Endothelial cell of umbilical vein (primary cell): ENCODE results near the gene DPH6. TPM values are rescaled to one million over a fixed set of nuclear protein-coding genes. Genes with fewer than 3 reads are reported as not detected.

Experiments
- BruUV-seq: library from RNA; stranded (reverse); fragments of 400-500 nt; replicated peaks from 2 replicates; lab custom pipeline; 2021; lab: Mats Ljungman, UMichigan
- CTCF ChIA-PET: fragments of 300-600, 350-600 bp; sonication (Branson Sonifier 250); formaldehyde crosslinking; loops from one replicate; lab custom pipeline; 2021; ENCODE audit warnings: antibody characterized with exemption, inconsistent platforms; lab: Charles Lee
- POLR2A ChIA-PET: fragments of 300-600, 350-600 bp; sonication (Branson Sonifier 250); formaldehyde crosslinking; loops from one replicate; lab custom pipeline; 2021; ENCODE audit warnings: antibody characterized with exemption, inconsistent platforms; lab: Charles Lee
- DNase-seq: peaks from one replicate; pipeline ENCODE4 v3.0.0-alpha.2; 2011; ENCODE audit warnings: low read depth, low spot score
- FAIRE-seq: peaks from 2 replicates; lab custom pipeline; 2011; peaks lifted over from hg19 to GRCh38; lab: Jason Lieb, UNC
- H2AFZ ChIP-seq: 2 replicates; pipeline ENCODE4 v1.6.0; 2012; ENCODE audit warnings: low read depth, low read length, control low read depth, inconsistent platforms
- H3K27ac ChIP-seq: 2 replicates; pipeline ENCODE4 v1.5.1; 2011; ENCODE audit warnings: low read depth, mild to moderate bottlenecking, control low read depth, low read length, moderate library complexity; ENCODE audit not compliant: insufficient read depth
- H3K27me3 ChIP-seq, 2 experiments: 2 replicates each; pipeline versions ENCODE4 v1.6.0 to v1.6.1; 2011; ENCODE audit warnings: low read length in 2 of 2, mixed read lengths in 1 of 2; ENCODE audit not compliant: control insufficient read depth in 2 of 2, insufficient read depth in 2 of 2
- H3K36me3 ChIP-seq, 2 experiments: 2 replicates in 1 of 2; 3 replicates in 1 of 2; pipeline ENCODE4 v1.5.1; 2011; ENCODE audit warnings: low read length in 2 of 2, mild to moderate bottlenecking in 1 of 2, moderate library complexity in 1 of 2; ENCODE audit not compliant: control insufficient read depth in 2 of 2, insufficient read depth in 2 of 2; ENCODE audit errors: extremely low read depth in 1 of 2
- H3K4me1 ChIP-seq: 3 replicates; pipeline ENCODE4 v1.5.1; 2011; ENCODE audit warnings: mild to moderate bottlenecking, low read length; ENCODE audit not compliant: control insufficient read depth, insufficient read depth; ENCODE audit errors: extremely low read depth
- H3K4me2 ChIP-seq: 2 replicates; pipeline ENCODE4 v1.6.1; 2011; ENCODE audit warnings: low read length, control low read depth, mixed read lengths; ENCODE audit not compliant: insufficient read depth
- H3K4me3 ChIP-seq, 3 experiments: fragments of 200-600 bp in 1 of 3; sonication (generic), shearing (Covaris generic) in 1 of 3; replicated peaks in 1 of 3; 2 replicates each; pipeline ENCODE4 v1.5.1; 2011 to 2016; ENCODE audit warnings: control low read depth in 3 of 3, low read length in 3 of 3, mild to moderate bottlenecking in 2 of 3, inconsistent platforms in 1 of 3, low read depth in 1 of 3, moderate library complexity in 1 of 3; ENCODE audit not compliant: insufficient read depth in 1 of 3
- H3K79me2 ChIP-seq: 2 replicates; pipeline ENCODE4 v1.6.0; 2012; ENCODE audit warnings: low read length, inconsistent platforms; ENCODE audit not compliant: control insufficient read depth, insufficient read depth
- H3K9ac ChIP-seq: replicated peaks from 2 replicates; pipeline ENCODE3; 2011; ENCODE audit warnings: low read length, control low read depth; ENCODE audit not compliant: insufficient read depth; ENCODE audit errors: extremely low read depth
- H3K9me1 ChIP-seq: replicated peaks from 3 replicates; pipeline ENCODE4 v1.6.0; 2011; ENCODE audit warnings: mild to moderate bottlenecking, low read length; ENCODE audit not compliant: control insufficient read depth, insufficient read depth; ENCODE audit errors: extremely low read depth
- H3K9me3 ChIP-seq: replicated peaks from 2 replicates; pipeline ENCODE4 v1.5.1; 2012; ENCODE audit warnings: low read length, inconsistent platforms; ENCODE audit not compliant: control insufficient read depth, insufficient read depth
- H4K20me1 ChIP-seq: replicated peaks from 2 replicates; pipeline ENCODE3; 2011; ENCODE audit warnings: mild to moderate bottlenecking, low read length; ENCODE audit not compliant: control insufficient read depth, insufficient read depth; ENCODE audit errors: extremely low read depth
- CTCF ChIP-seq, 2 donors: IDR thresholded peaks; 1 replicate in 1 of 2; 2 replicates in 1 of 2; pipeline ENCODE4 v1.5.1; 2011; ENCODE audit warnings: low read length in 2 of 2, mild to moderate bottlenecking in 2 of 2, moderate library complexity in 2 of 2, control low read depth in 1 of 2, inconsistent platforms in 1 of 2, low read depth in 1 of 2; ENCODE audit not compliant: insufficient read depth in 1 of 2; ENCODE audit errors: extremely low read depth in 1 of 2
- JUN ChIP-seq: IDR thresholded peaks from 2 replicates; pipeline ENCODE4 v1.6.1; 2011; ENCODE audit warnings: borderline replicate concordance, low read depth; ENCODE audit not compliant: insufficient read length, insufficient read depth
- MAX ChIP-seq: IDR thresholded peaks from 2 replicates; pipeline ENCODE4 v1.6.1; 2011; ENCODE audit not compliant: insufficient read depth, insufficient read length
- MYC ChIP-seq: IDR thresholded peaks from one replicate; pipeline ENCODE4 v1.6.1; 2011; ENCODE audit warnings: mild to moderate bottlenecking, low read depth, low read length
- POLR2A ChIP-seq: IDR thresholded peaks from 2 replicates; pipeline ENCODE4 v1.6.1; 2012; ENCODE audit warnings: low read depth, mild to moderate bottlenecking, control low read depth, low read length
- POLR2AphosphoS5 ChIP-seq: IDR thresholded peaks from 2 replicates; pipeline ENCODE4 v1.6.1; 2012; ENCODE audit warnings: low read depth, mild to moderate bottlenecking, control low read depth, low read length, moderate library complexity; ENCODE audit not compliant: insufficient read depth
- dilution Hi-C: fragments of 300-500 bp; cut with MboI; formaldehyde crosslinking; loops from one replicate; pipeline ENCODE4 v1.15.0; 2019; ENCODE audit warnings: low sequenced_read_pairs; ENCODE audit not compliant: extremely low pct_ligation_motif_present
- intact Hi-C: fragments of 100-400 bp; cut with micrococcal nuclease; formaldehyde crosslinking; loops from one replicate; pipeline ENCODE4 v1.10.0; 2022
- polyA plus RNA-seq, 4 experiments: library from polyadenylated mRNA; depleted of rRNA in 3 of 4; stranded (reverse) in 3 of 4; unstranded in 1 of 4; fragments of >200 nt; gene quantifications; 2 replicates each; pipeline versions ENCODE4 v1.2.1 to v1.2.3, GENCODE V29; 2011 to 2012; ENCODE audit warnings: missing spikeins in 1 of 4
- total RNA-seq: library from RNA; stranded (reverse); gene quantifications from 2 replicates; pipeline ENCODE4 v1.2.3, GENCODE V29; 2021

Gene DPH6
- total and polyA plus RNA-seq, 2 donors (not counting 3 experiments of a cell fraction or from before 2014, with no cell fraction given), result 4.6 to 10.1 TPM

GRCh38 chr15:35362195-35362829 lies 183.7 kb downstream of the DPH6 start:
- dilution Hi-C loops (no loop called here), intact Hi-C loops (no loop called here)
- Histone ChIP-seq H2AFZ (no peak overlapping the region), H3K9me1 (no peaks in the 10 kb centered on the region), H3K9ac (no peak overlapping the region), H3K79me2 (no peaks in the 10 kb centered on the region), H4K20me1 (no peaks in the 10 kb centered on the region), H3K27ac (no peak overlapping the region), H3K4me1 (no peaks in the 10 kb centered on the region), H3K27me3 (no peaks in the 10 kb centered on the region), H3K4me3 (no peak overlapping the region), H3K4me2 (no peak overlapping the region), H3K36me3 (no peaks in the 10 kb centered on the region), H3K9me3 (no peaks in the 10 kb centered on the region)
- DNase-seq (no peak), FAIRE-seq (no peak)
- BruUV-seq, result no TSS peak
- POLR2A ChIA-PET, result no interaction called here
- TF ChIP-seq POLR2AphosphoS5 (no peak), JUN (no peak), CTCF (IDR thresholded peaks at IDR 0.05; ENCODE audit: extremely low read depth in 1 of 2, insufficient read depth in 1 of 2, low read depth in 1 of 2, low read length in 2 of 2) (no peak), MYC (no peak), MAX (no peak), POLR2A (no peak)
- CTCF ChIA-PET, result interaction anchor here (1.0 to 1.1 kb wide), 2 partner anchors 33 to 82 kb away, joined by 3 read pairs; no protein-coding TSS in a partner anchor
